ENCODE results near the gene KSR2.

KSR2 gene

GRCh38 chr12:117481470-117481869 is 487.3 kb downstream of the KSR2 start:
- no peaks in the 10 kb centered on the region for H3K27me3 ChIP-seq (ENCODE audit: control insufficient read depth, insufficient read depth, low read length)
- no peak overlapping the region for H3K4me3 ChIP-seq (ENCODE audit: low read length)
- H3K36me3 ChIP-seq (ENCODE audit: insufficient read depth, low read length) = no peaks in the 10 kb centered on the region
- H3K4me2 ChIP-seq (ENCODE audit: low read length) = no peak overlapping the region
- no peaks in the 10 kb centered on the region for H3K9me3 ChIP-seq (replicated peaks; ENCODE audit: low read length)
- no peak overlapping the region for H3K9ac ChIP-seq (ENCODE audit: low read depth, low read length)
- H3K4me1 ChIP-seq (ENCODE audit: control insufficient read depth, insufficient read depth, low read length) = peaks cover 4% of the 10 kb centered on the region

- no peak overlapping the region for H3K4me3 ChIP-seq (ENCODE audit: low read length)
- H3K9me3 ChIP-seq (replicated peaks; ENCODE audit: low read length) = no peaks in the 10 kb centered on the region
- no peak overlapping the region for H3K9ac ChIP-seq (ENCODE audit: low read depth, low read length)
- no peaks in the 10 kb centered on the region for H3K4me1 ChIP-seq (ENCODE audit: control insufficient read depth, insufficient read depth, low read length)
- no peaks in the 10 kb centered on the region for H3K36me3 ChIP-seq (ENCODE audit: insufficient read depth, low read length)
- no peak overlapping the region for H3K4me2 ChIP-seq (ENCODE audit: low read length)
- no peaks in the 10 kb centered on the region for H3K27me3 ChIP-seq (ENCODE audit: control insufficient read depth, insufficient read depth, low read length)
These were observed 492.4 kb downstream of the KSR2 start for GRCh38 chr12:117476341-117476740.

GRCh38 chr12:117473856-117474255 is 494.9 kb downstream of the KSR2 start:
- Histone ChIP-seq H3K9ac (ENCODE audit: low read depth, low read length) (no peak overlapping the region), H3K9me3 (replicated peaks; ENCODE audit: low read length) (peaks cover 4% of the 10 kb centered on the region), H3K4me1 (ENCODE audit: control insufficient read depth, insufficient read depth, low read length) (no peaks in the 10 kb centered on the region), H3K4me3 (ENCODE audit: low read length) (no peak overlapping the region), H3K36me3 (ENCODE audit: insufficient read depth, low read length) (no peaks in the 10 kb centered on the region), H3K27me3 (ENCODE audit: control insufficient read depth, insufficient read depth, low read length) (no peaks in the 10 kb centered on the region), H3K4me2 (ENCODE audit: low read length) (no peak overlapping the region)

- Histone ChIP-seq H3K9ac (ENCODE audit: low read depth, low read length) (no peak overlapping the region), H3K4me2 (ENCODE audit: low read length) (no peak overlapping the region), H3K27me3 (ENCODE audit: control insufficient read depth, insufficient read depth, low read length) (no peaks in the 10 kb centered on the region), H3K4me1 (ENCODE audit: control insufficient read depth, insufficient read depth, low read length) (no peaks in the 10 kb centered on the region), H3K4me3 (ENCODE audit: low read length) (no peak overlapping the region), H3K9me3 (replicated peaks; ENCODE audit: low read length) (peaks cover 6% of the 10 kb centered on the region), H3K36me3 (ENCODE audit: insufficient read depth, low read length) (no peaks in the 10 kb centered on the region)
These were observed 495.8 kb downstream of the KSR2 start for GRCh38 chr12:117472983-117473382.

GRCh38 chr12:117470804-117471203 is 498.0 kb downstream of the KSR2 start:
- H3K9me3 ChIP-seq (replicated peaks; ENCODE audit: low read length) = peaks cover 12% of the 10 kb centered on the region
- no peaks in the 10 kb centered on the region for H3K27me3 ChIP-seq (ENCODE audit: control insufficient read depth, insufficient read depth, low read length)
- H3K36me3 ChIP-seq (ENCODE audit: insufficient read depth, low read length) = no peaks in the 10 kb centered on the region
- H3K4me1 ChIP-seq (ENCODE audit: control insufficient read depth, insufficient read depth, low read length) = no peaks in the 10 kb centered on the region
- no peak overlapping the region for H3K4me2 ChIP-seq (ENCODE audit: low read length)
- H3K4me3 ChIP-seq (ENCODE audit: low read length) = no peak overlapping the region
- no peak overlapping the region for H3K9ac ChIP-seq (ENCODE audit: low read depth, low read length)

GRCh38 chr12:117469883-117470483 is 498.8 kb downstream of the KSR2 start:
- Histone ChIP-seq H3K36me3 (ENCODE audit: insufficient read depth, low read length) (no peaks in the 10 kb centered on the region), H3K4me2 (ENCODE audit: low read length) (no peak overlapping the region), H3K27me3 (ENCODE audit: control insufficient read depth, insufficient read depth, low read length) (no peaks in the 10 kb centered on the region), H3K9me3 (replicated peaks; ENCODE audit: low read length) (peaks cover 16% of the 10 kb centered on the region), H3K4me1 (ENCODE audit: control insufficient read depth, insufficient read depth, low read length) (no peaks in the 10 kb centered on the region), H3K9ac (ENCODE audit: low read depth, low read length) (no peak overlapping the region), H3K4me3 (ENCODE audit: low read length) (no peak overlapping the region)

- H3K4me2 ChIP-seq (ENCODE audit: low read length) = no peak overlapping the region
- no peak overlapping the region for H3K4me3 ChIP-seq (ENCODE audit: low read length)
- H3K4me1 ChIP-seq (ENCODE audit: control insufficient read depth, insufficient read depth, low read length) = no peaks in the 10 kb centered on the region
- H3K36me3 ChIP-seq (ENCODE audit: insufficient read depth, low read length) = no peaks in the 10 kb centered on the region
- peaks cover 16% of the 10 kb centered on the region for H3K9me3 ChIP-seq (replicated peaks; ENCODE audit: low read length)
- H3K9ac ChIP-seq (ENCODE audit: low read depth, low read length) = no peak overlapping the region
- H3K27me3 ChIP-seq (ENCODE audit: control insufficient read depth, insufficient read depth, low read length) = no peaks in the 10 kb centered on the region
These were observed 500.8 kb downstream of the KSR2 start for GRCh38 chr12:117468016-117468415.

- Histone ChIP-seq H3K4me1 (ENCODE audit: control insufficient read depth, insufficient read depth, low read length) (no peaks in the 10 kb centered on the region), H3K9me3 (replicated peaks; ENCODE audit: low read length) (peaks cover 16% of the 10 kb centered on the region), H3K4me2 (ENCODE audit: low read length) (no peak overlapping the region), H3K36me3 (ENCODE audit: insufficient read depth, low read length) (no peaks in the 10 kb centered on the region), H3K9ac (ENCODE audit: low read depth, low read length) (no peak overlapping the region), H3K27me3 (ENCODE audit: control insufficient read depth, insufficient read depth, low read length) (no peaks in the 10 kb centered on the region), H3K4me3 (ENCODE audit: low read length) (no peak overlapping the region)
These were observed 501.2 kb downstream of the KSR2 start for GRCh38 chr12:117467588-117467987.

- Histone ChIP-seq H3K4me3 (ENCODE audit: low read length) (no peak overlapping the region), H3K27me3 (ENCODE audit: control insufficient read depth, insufficient read depth, low read length) (no peaks in the 10 kb centered on the region), H3K36me3 (ENCODE audit: insufficient read depth, low read length) (no peaks in the 10 kb centered on the region), H3K4me2 (ENCODE audit: low read length) (no peak overlapping the region), H3K9ac (ENCODE audit: low read depth, low read length) (no peak overlapping the region), H3K4me1 (ENCODE audit: control insufficient read depth, insufficient read depth, low read length) (no peaks in the 10 kb centered on the region), H3K9me3 (replicated peaks; ENCODE audit: low read length) (peaks cover 16% of the 10 kb centered on the region)
These were observed 502.0 kb downstream of the KSR2 start for GRCh38 chr12:117466677-117467362.

GRCh38 chr12:117461732-117462131 is 507.1 kb downstream of the KSR2 start:
- Histone ChIP-seq H3K36me3 (ENCODE audit: insufficient read depth, low read length) (no peaks in the 10 kb centered on the region), H3K9me3 (replicated peaks; ENCODE audit: low read length) (peaks cover 14% of the 10 kb centered on the region), H3K4me1 (ENCODE audit: control insufficient read depth, insufficient read depth, low read length) (no peaks in the 10 kb centered on the region), H3K27me3 (ENCODE audit: control insufficient read depth, insufficient read depth, low read length) (no peaks in the 10 kb centered on the region), H3K4me2 (ENCODE audit: low read length) (no peak overlapping the region), H3K4me3 (ENCODE audit: low read length) (no peak overlapping the region), H3K9ac (ENCODE audit: low read depth, low read length) (no peak overlapping the region)

GRCh38 chr12:117459229-117459628 is 509.6 kb downstream of the KSR2 start:
- Histone ChIP-seq H3K9ac (ENCODE audit: low read depth, low read length) (no peak overlapping the region), H3K4me3 (ENCODE audit: low read length) (no peak overlapping the region), H3K36me3 (ENCODE audit: insufficient read depth, low read length) (no peaks in the 10 kb centered on the region), H3K4me2 (ENCODE audit: low read length) (no peak overlapping the region), H3K4me1 (ENCODE audit: control insufficient read depth, insufficient read depth, low read length) (no peaks in the 10 kb centered on the region), H3K9me3 (replicated peaks; ENCODE audit: low read length) (peaks cover 12% of the 10 kb centered on the region), H3K27me3 (ENCODE audit: control insufficient read depth, insufficient read depth, low read length) (no peaks in the 10 kb centered on the region)

- no peaks in the 10 kb centered on the region for H3K4me1 ChIP-seq (ENCODE audit: control insufficient read depth, insufficient read depth, low read length)
- H3K36me3 ChIP-seq (ENCODE audit: insufficient read depth, low read length) = no peaks in the 10 kb centered on the region
- H3K4me2 ChIP-seq (ENCODE audit: low read length) = no peak overlapping the region
- H3K4me3 ChIP-seq (ENCODE audit: low read length) = no peak overlapping the region
- H3K27me3 ChIP-seq (ENCODE audit: control insufficient read depth, insufficient read depth, low read length) = no peaks in the 10 kb centered on the region
- peaks cover 17% of the 10 kb centered on the region for H3K9me3 ChIP-seq (replicated peaks; ENCODE audit: low read length)
- H3K9ac ChIP-seq (ENCODE audit: low read depth, low read length) = no peak overlapping the region
These were observed 511.6 kb downstream of the KSR2 start for GRCh38 chr12:117457189-117457588.
